Measurements from ENCODE around the gene SNTB2. TPM values are rescaled to one million over a fixed set of nuclear protein-coding genes. Genes with fewer than 3 reads are reported as not detected.

SNTB2 gene
- polyA plus RNA-seq, 1 of the 3 experiments (the other 2 are of a cell fraction) = 13.0 TPM

- TF ChIP-seq IRF3 (IDR thresholded peaks at IDR 0.05; ENCODE audit: low read depth, low read length) = no peak
- no peak for TF ChIP-seq ZBTB33 (IDR thresholded peaks at IDR 0.05; ENCODE audit: borderline replicate concordance, low read depth)
- TF ChIP-seq CTCF (IDR thresholded peaks at IDR 0.05) = no peak
- TF ChIP-seq ELF1 (IDR thresholded peaks at IDR 0.05) = no peak
Measured at GRCh38 chr16:69309316-69309715, 122.4 kb downstream of the SNTB2 start (continued).

GRCh38 chr16:69310653-69311532, 123.9 kb downstream of the SNTB2 start, which contains the start of gene VPS4A:
Gene VPS4A (plus strand): TSS chr16:69311350. CDS start chr16:69311512, 162 bp downstream.
- Histone ChIP-seq H3K9ac (peak within 1 kb of the TSS; percentile 89), H4K20me1 (ENCODE audit: insufficient read depth) (peaks cover 10% of the 10 kb centered on the region; the same call in 1 of the 2 replicates), H3K27me3 (ENCODE audit: insufficient read depth) (no peaks in the 10 kb centered on the region), H3K9me3 (no peaks in the 10 kb centered on the region), H3K4me2 (peak within 1 kb of the TSS; percentile 94), H3K4me3 (ENCODE audit: low read depth in 2 of 2, low read length in 1 of 2) (peak within 1 kb of the TSS; percentile 76 to 85), H3K27ac (ENCODE audit: low read depth in 2 of 2, low read length in 1 of 2) (peak within 1 kb of the TSS; percentile 79 to 80), H3F3A (replicated peaks; ENCODE audit: insufficient read depth) (peaks cover 20% of the 10 kb centered on the region), H3K9me2 (no peaks in the 10 kb centered on the region), H3K4me1 (ENCODE audit: control insufficient read depth in 1 of 2, insufficient read depth in 2 of 2, low read depth in 1 of 2, low read length in 1 of 2) (peaks cover 0 to 5% of the 10 kb centered on the region in 2 experiments; a peak in 1 of 4 replicates), H3K79me2 (ENCODE audit: insufficient read depth) (peaks cover 44% of the 10 kb centered on the region), H2AFZ (ENCODE audit: low read depth) (peak within 1 kb of the TSS; percentile 90; the same call in 1 of the 2 replicates), H3K36me3 (replicated peaks in 1 of 2; ENCODE audit: control insufficient read depth in 1 of 2, insufficient read depth in 2 of 2, low read length in 1 of 2) (peaks cover 10 to 18% of the 10 kb centered on the region in 2 experiments)
- WGBS (ENCODE audit: low lambda C conversion rate) = 26% methylated on average over 25 of the region's 70 CpGs
- ChIA-PET POLR2A (no interaction called here), CTCF (interaction anchor here (0.6 to 3.1 kb wide), 9 partner anchors 9 to 161 kb away, joined by 3 to 16 read pairs (median 3); partner anchors contain the start of gene PDF)
- peak; percentile 99 for DNase-seq
- TF ChIP-seq RXRA (IDR thresholded peaks at IDR 0.05; ENCODE audit: borderline replicate concordance, low read depth) (no peak), SMC3 (IDR thresholded peaks at IDR 0.05; ENCODE audit: low read depth, low read length) (no peak), REST (IDR thresholded peaks at IDR 0.05; ENCODE audit: low read depth, low read length) (0 out of 2 replicates have a peak, but pooled peaks have one; percentile 41), NFIC (IDR thresholded peaks at IDR 0.05; ENCODE audit: borderline replicate concordance) (no peak), CHD2 (IDR thresholded peaks at IDR 0.05; ENCODE audit: low read length, partially characterized antibody) (peak; percentile 64), FOXJ3 (CRISPR knock-in tag; IDR thresholded peaks at IDR 0.05) (no peak), EZH2phosphoT487 (IDR thresholded peaks at IDR 0.05; ENCODE audit: borderline replicate concordance, low read depth) (no peak), RAD21 (IDR thresholded peaks at IDR 0.05; ENCODE audit: low read length) (no peak), GATA2 (CRISPR knock-in tag; IDR thresholded peaks at IDR 0.05) (no peak), MAX (IDR thresholded peaks at IDR 0.05; ENCODE audit: low read depth) (no peak), RCOR1 (IDR thresholded peaks at IDR 0.05; ENCODE audit: low read length) (no peak), MEF2A (IDR thresholded peaks at IDR 0.05; ENCODE audit: borderline replicate concordance, low read depth) (no peak), USF2 (IDR thresholded peaks at IDR 0.05; ENCODE audit: borderline replicate concordance, low read depth, low read length) (no peak), RFX5 (IDR thresholded peaks at IDR 0.05; ENCODE audit: low read length) (no peak)

Measured in SK-N-SH (cell line).